Measurements from ENCODE around the gene GPD2. TPM values are rescaled to one million over a fixed set of nuclear protein-coding genes. Genes with fewer than 3 reads are reported as not detected.

Gene GPD2
- total RNA-seq, 4 donors from 2014 or later = 67.3 to 160 (median 89.7) TPM

GRCh38 chr2:156635646-156636045 is 199.5 kb downstream of the GPD2 start:
- Histone ChIP-seq H3K27ac (no peak overlapping the region), H3K4me1 (no peaks in the 10 kb centered on the region), H3K9me3 (no peaks in the 10 kb centered on the region), H3K36me3 (no peaks in the 10 kb centered on the region), H3K4me3 (no peak overlapping the region), H3K27me3 (peaks cover 0 to 6% (median 0%) of the 10 kb centered on the region in 4 donors)
- intact Hi-C loops (cut with DNase I) = no loop called here
- WGBS, 2 donors = 51 to 58% methylated on average over 3 of the region's 3 CpGs
- no peak for DNase-seq
- TF ChIP-seq CTCF (IDR thresholded peaks at IDR 0.05) (no peak), POLR2A (IDR thresholded peaks at IDR 0.05) (no peak)

Other genes starting within 250 kb of the GPD2 start
- gene NR4A2, start 103.7 kb upstream of the GPD2 start, total RNA-seq = 1 to 10 TPM in 3 of 4 donors, under 1 TPM in 1; 0.95 to 1.6 (median 1.2) TPM

Data from esophagus squamous epithelium (tissue), 5 donors.